ENCODE measurements around the gene PRSS21.

Gene PRSS21

GRCh38 chr16:2820836-2821486 is 3.9 kb downstream of the PRSS21 start:
- peaks cover 0 to 2% of the 10 kb centered on the region in 2 donors for H3K4me1 Mint-ChIP-seq
- H3K27me3 Mint-ChIP-seq, result peaks cover 6 to 25% of the 10 kb centered on the region in 2 donors
- H3K9me3 Mint-ChIP-seq, result no peaks in the 10 kb centered on the region
- no peaks in the 10 kb centered on the region for H3K36me3 Mint-ChIP-seq
- H3K4me3 Mint-ChIP-seq, result no peak overlapping the region
- no peak for ATAC-seq (replicated peaks)
- DNase-seq, result no peak
- no peak overlapping the region for H3K27ac Mint-ChIP-seq

GRCh38 chr16:2821487-2822157 is 4.6 kb downstream of the PRSS21 start:
- Mint-ChIP-seq H3K27me3 (peaks cover 6 to 25% of the 10 kb centered on the region in 2 donors), H3K27ac (no peak overlapping the region), H3K36me3 (no peaks in the 10 kb centered on the region), H3K4me3 (no peak overlapping the region), H3K9me3 (no peaks in the 10 kb centered on the region), H3K4me1 (peaks cover 0 to 2% of the 10 kb centered on the region in 2 donors)
- no peak for DNase-seq
- no peak for ATAC-seq (replicated peaks)

- peaks cover 6 to 25% of the 10 kb centered on the region in 2 donors for H3K27me3 Mint-ChIP-seq
- no peak overlapping the region for H3K27ac Mint-ChIP-seq
- ATAC-seq (replicated peaks) (no peak), DNase-seq (no peak)
- no peak overlapping the region for H3K4me3 Mint-ChIP-seq
- no peaks in the 10 kb centered on the region for H3K9me3 Mint-ChIP-seq
- H3K4me1 Mint-ChIP-seq, result peaks cover 0 to 2% of the 10 kb centered on the region in 2 donors
- no peaks in the 10 kb centered on the region for H3K36me3 Mint-ChIP-seq
These were observed 5.1 kb downstream of the PRSS21 start for GRCh38 chr16:2822158-2822495.

GRCh38 chr16:2822496-2822895 is 5.5 kb downstream of the PRSS21 start:
- Mint-ChIP-seq H3K4me3 (no peak overlapping the region), H3K27me3 (peaks cover 6 to 25% of the 10 kb centered on the region in 2 donors), H3K4me1 (peaks cover 0 to 2% of the 10 kb centered on the region in 2 donors), H3K9me3 (no peaks in the 10 kb centered on the region), H3K36me3 (no peaks in the 10 kb centered on the region), H3K27ac (no peak overlapping the region)
- ATAC-seq (replicated peaks) (no peak), DNase-seq (no peak)

- Mint-ChIP-seq H3K4me3 (no peak overlapping the region), H3K36me3 (no peaks in the 10 kb centered on the region), H3K9me3 (no peaks in the 10 kb centered on the region), H3K27ac (no peak overlapping the region), H3K4me1 (no peaks in the 10 kb centered on the region), H3K27me3 (peaks cover 10 to 13% of the 10 kb centered on the region in 2 donors)
- ATAC-seq (replicated peaks), result no peak
- DNase-seq, result no peak
These were observed 7.6 kb downstream of the PRSS21 start for GRCh38 chr16:2824626-2825025.

- Mint-ChIP-seq H3K36me3 (no peaks in the 10 kb centered on the region), H3K27ac (no peak overlapping the region)
These were observed 8.2 kb downstream of the PRSS21 start for GRCh38 chr16:2825049-2825742.

GRCh38 chr16:2825906-2826305 is 8.9 kb downstream of the PRSS21 start:
- H3K4me3 Mint-ChIP-seq, result no peak overlapping the region
- H3K4me1 Mint-ChIP-seq, result no peaks in the 10 kb centered on the region
- no peak for DNase-seq
- H3K36me3 Mint-ChIP-seq, result no peaks in the 10 kb centered on the region
- no peak overlapping the region for H3K27ac Mint-ChIP-seq
- H3K27me3 Mint-ChIP-seq, result peaks cover 15 to 19% of the 10 kb centered on the region in 2 donors
- ATAC-seq (replicated peaks), result no peak
- no peaks in the 10 kb centered on the region for H3K9me3 Mint-ChIP-seq

More at GRCh38 chr16:2825049-2825742, 8.2 kb downstream of the PRSS21 start:
- DNase-seq, result no peak
- Mint-ChIP-seq H3K4me3 (no peak overlapping the region), H3K9me3 (no peaks in the 10 kb centered on the region), H3K27me3 (peaks cover 12 to 13% of the 10 kb centered on the region in 2 donors), H3K4me1 (no peaks in the 10 kb centered on the region)
- no peak for ATAC-seq (replicated peaks)

- Mint-ChIP-seq H3K9me3 (no peaks in the 10 kb centered on the region), H3K4me1 (no peaks in the 10 kb centered on the region), H3K4me3 (no peak overlapping the region), H3K27me3 (peaks cover 17 to 21% of the 10 kb centered on the region in 2 donors), H3K36me3 (no peaks in the 10 kb centered on the region), H3K27ac (no peak overlapping the region)
- no peak for ATAC-seq (replicated peaks)
- no peak for DNase-seq
These were observed 9.7 kb downstream of the PRSS21 start for GRCh38 chr16:2826591-2827373.

- ATAC-seq (replicated peaks), result no peak
- Mint-ChIP-seq H3K27me3 (peaks cover 16 to 25% of the 10 kb centered on the region in 2 donors), H3K4me1 (no peaks in the 10 kb centered on the region), H3K9me3 (no peaks in the 10 kb centered on the region), H3K4me3 (no peak overlapping the region), H3K27ac (no peak overlapping the region), H3K36me3 (no peaks in the 10 kb centered on the region)
- no peak for DNase-seq
These were observed 10.3 kb downstream of the PRSS21 start for GRCh38 chr16:2827374-2827791.

GRCh38 chr16:2827831-2828520 is 10.9 kb downstream of the PRSS21 start:
- Mint-ChIP-seq H3K27ac (no peak overlapping the region), H3K9me3 (no peaks in the 10 kb centered on the region), H3K4me3 (no peak overlapping the region), H3K36me3 (no peaks in the 10 kb centered on the region), H3K4me1 (no peaks in the 10 kb centered on the region), H3K27me3 (peaks cover 22 to 31% of the 10 kb centered on the region in 2 donors)
- ATAC-seq (replicated peaks), result no peak
- no peak for DNase-seq

- H3K27ac Mint-ChIP-seq, result no peak overlapping the region
- no peaks in the 10 kb centered on the region for H3K4me1 Mint-ChIP-seq
- H3K36me3 Mint-ChIP-seq, result no peaks in the 10 kb centered on the region
- DNase-seq (no peak), ATAC-seq (replicated peaks) (no peak)
- peaks cover 22 to 32% of the 10 kb centered on the region in 2 donors for H3K27me3 Mint-ChIP-seq
- H3K9me3 Mint-ChIP-seq, result no peaks in the 10 kb centered on the region
- H3K4me3 Mint-ChIP-seq, result no peak overlapping the region
These were observed 11.4 kb downstream of the PRSS21 start for GRCh38 chr16:2828521-2828840.

GRCh38 chr16:2828876-2829430 is 11.9 kb downstream of the PRSS21 start:
- peaks cover 22 to 32% of the 10 kb centered on the region in 2 donors for H3K27me3 Mint-ChIP-seq
- no peaks in the 10 kb centered on the region for H3K4me1 Mint-ChIP-seq
- DNase-seq (no peak), ATAC-seq (replicated peaks) (no peak)
- no peak overlapping the region for H3K27ac Mint-ChIP-seq
- no peak overlapping the region for H3K4me3 Mint-ChIP-seq
- no peaks in the 10 kb centered on the region for H3K9me3 Mint-ChIP-seq
- H3K36me3 Mint-ChIP-seq, result no peaks in the 10 kb centered on the region

GRCh38 chr16:2829501-2830354 is 12.7 kb downstream of the PRSS21 start, which contains the start of gene ZG16B:
TSS of gene ZG16B (plus strand) at chr16:2830303. CDS start at chr16:2830442, 139 bp downstream.
- no peaks in the 10 kb centered on the region for H3K9me3 Mint-ChIP-seq
- no peaks in the 10 kb centered on the region for H3K4me1 Mint-ChIP-seq
- H3K27ac Mint-ChIP-seq, result no peak within 1 kb of the TSS
- no peak for DNase-seq
- peaks cover 26 to 35% of the 10 kb centered on the region in 2 donors for H3K27me3 Mint-ChIP-seq
- no peak for ATAC-seq (replicated peaks)
- no peaks in the 10 kb centered on the region for H3K36me3 Mint-ChIP-seq
- H3K4me3 Mint-ChIP-seq, result no peak within 1 kb of the TSS

All from stimulated activated naive B cell treated with anti-CD40 and anti-IgM and Interleukin-4, amounts not matched to agents 10 μg/mL and 1 μg/mL and 100 μg/mL, for 72 hours (primary cell).